Hepatic stellate cell (primary cell): ENCODE measurements around the gene NUP210.

Experiments used
- DNase-seq: peaks from one replicate; pipeline ENCODE4 v3.0.0; 2011; ENCODE audit warnings: low spot score

NUP210 gene

GRCh38 chr3:13373975-13374586, 46.0 kb downstream of the NUP210 start:
- no peak for DNase-seq

DNA sequence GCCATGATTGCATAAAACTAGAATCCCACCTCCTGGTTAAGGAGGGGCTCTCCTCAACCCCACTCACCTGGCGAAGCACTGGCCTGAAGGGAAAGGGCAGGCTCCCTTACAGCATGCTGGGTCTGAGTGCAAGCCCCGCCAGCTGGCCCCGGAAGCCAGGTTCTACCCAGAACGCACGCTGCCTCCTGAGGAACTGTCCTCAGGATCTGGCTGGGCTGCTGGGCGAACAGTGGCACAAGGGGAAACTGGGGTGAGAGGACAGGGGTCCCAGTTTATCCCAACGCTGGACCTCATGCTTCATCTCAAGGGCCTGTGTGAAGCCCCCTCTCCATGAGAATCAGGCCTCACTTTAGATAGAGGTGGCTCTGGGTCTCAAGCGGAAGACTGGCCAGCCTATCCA, 47.5 kb downstream of the NUP210 start:
- DNase-seq: no peak

DNA sequence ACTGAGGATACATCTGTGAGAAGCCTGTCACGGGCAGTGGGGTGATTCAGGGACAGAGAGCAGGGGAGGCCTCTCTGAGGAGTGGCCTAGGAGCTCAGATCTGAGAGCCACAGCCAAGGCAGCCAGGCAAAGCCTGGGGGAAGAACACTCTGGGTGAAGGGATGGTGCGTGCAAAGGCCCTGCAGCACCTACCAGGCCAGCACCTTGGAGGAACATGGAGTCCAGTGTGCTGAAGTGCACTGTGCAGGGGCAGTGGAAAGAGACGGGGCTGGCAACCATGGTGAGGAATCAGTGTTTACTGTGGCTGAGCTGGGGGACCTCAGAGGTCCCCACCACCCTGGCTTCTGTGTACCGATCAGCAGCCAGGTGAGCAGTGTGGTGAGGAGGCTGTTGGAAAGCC, 48.0 kb downstream of the NUP210 start:
- no peak for DNase-seq

- no peak for DNase-seq
Observed at GRCh38 chr3:13371100-13372075, 48.7 kb downstream of the NUP210 start.

DNA sequence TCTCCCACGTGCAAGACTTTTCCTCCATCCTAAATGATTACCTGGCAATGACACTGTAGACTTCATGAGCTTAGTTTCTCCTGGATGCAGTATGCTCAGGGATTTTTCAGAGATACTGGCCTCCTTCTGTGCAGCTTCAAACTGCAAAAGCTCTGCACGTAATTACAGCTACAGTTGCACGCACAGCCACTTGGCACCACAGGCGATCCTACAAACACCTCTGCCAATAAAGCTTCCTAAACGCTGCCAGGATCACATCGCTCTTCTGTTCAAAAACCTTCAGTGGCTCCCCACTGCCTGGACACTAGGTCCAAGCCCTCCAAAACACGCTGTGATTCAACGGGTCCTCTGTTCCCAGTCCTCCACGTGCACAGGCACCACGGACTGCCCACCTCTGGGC, 49.5 kb downstream of the NUP210 start:
- no peak for DNase-seq

DNA sequence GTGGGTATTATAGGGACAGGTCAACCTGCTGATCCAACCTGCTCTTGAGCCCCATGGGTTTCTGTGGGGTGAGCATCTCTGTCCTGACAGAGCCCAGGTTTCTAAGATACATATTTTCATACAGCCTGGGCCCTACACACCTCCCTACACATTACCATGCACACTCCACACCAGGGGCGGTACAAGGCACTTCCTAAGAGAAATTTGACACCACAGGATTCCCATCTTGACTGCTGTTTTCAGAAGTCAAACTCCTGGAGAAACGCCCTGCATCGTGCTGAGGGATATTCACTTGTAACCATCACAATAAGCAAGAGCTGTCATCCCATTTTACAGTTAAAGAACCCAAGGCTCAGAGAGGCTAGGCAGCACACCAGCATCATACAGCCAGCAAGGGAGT, 50.1 kb downstream of the NUP210 start:
- no peak for DNase-seq

GRCh38 chr3:13368834-13369233, 51.3 kb downstream of the NUP210 start:
- DNase-seq: no peak

GRCh38 chr3:13367728-13368127, 52.4 kb downstream of the NUP210 start:
- DNase-seq: no peak

- DNase-seq: no peak
Observed at GRCh38 chr3:13365390-13366379, 54.4 kb downstream of the NUP210 start.

DNA sequence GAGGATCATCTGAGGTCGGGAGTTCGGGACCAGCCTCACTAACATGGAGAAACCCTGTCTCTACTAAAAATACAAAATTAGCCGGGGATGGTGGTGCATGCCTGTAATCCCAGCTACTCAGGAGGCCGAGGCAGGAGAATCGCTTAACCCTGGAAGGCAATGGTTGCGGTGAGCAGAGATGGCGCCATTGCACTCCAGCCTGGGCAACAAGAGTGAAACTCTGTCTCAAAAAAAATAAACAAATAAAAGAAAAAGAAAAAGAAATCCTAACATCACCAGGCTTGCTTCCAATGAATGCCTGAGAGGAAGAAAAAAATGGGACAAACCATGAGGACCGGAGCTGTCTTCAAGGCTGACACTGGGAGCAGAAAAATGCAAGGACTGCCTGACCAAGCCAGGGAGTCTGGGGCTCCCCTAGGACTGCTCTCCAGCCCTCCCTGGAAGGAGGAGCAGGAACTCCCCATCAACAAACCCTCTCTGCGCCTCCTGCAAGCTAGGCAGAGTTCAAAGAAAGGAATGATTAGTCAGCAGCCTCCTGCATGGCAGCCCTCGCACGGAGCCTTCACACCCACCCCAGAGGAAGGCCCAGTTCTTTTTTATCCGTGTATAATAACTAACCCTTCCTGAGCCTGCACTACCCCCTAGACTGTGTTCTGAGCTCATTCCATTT, 55.4 kb downstream of the NUP210 start:
- no peak for DNase-seq

DNA sequence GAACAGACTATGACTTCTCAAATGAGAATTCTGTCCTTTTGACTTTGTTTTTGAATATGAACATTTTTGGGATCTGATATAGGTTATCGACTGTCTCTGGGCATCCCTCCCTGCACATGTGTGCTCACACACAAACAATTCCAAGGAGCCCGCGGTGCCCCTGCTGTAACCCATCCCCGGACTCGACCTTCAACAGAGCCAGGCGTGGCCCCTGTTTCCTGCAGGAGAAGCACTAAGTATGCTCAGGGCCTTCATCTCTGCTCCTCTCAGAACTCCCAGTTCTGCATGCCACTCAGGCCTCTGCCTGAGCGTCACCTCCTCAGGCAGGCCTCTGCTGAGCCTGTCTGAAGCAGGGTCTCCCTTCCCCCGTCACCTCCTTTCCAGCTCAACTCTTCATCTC, 57.6 kb downstream of the NUP210 start:
- no peak for DNase-seq

- DNase-seq: no peak
Observed at GRCh38 chr3:13359916-13360315, 60.2 kb downstream of the NUP210 start.

DNA sequence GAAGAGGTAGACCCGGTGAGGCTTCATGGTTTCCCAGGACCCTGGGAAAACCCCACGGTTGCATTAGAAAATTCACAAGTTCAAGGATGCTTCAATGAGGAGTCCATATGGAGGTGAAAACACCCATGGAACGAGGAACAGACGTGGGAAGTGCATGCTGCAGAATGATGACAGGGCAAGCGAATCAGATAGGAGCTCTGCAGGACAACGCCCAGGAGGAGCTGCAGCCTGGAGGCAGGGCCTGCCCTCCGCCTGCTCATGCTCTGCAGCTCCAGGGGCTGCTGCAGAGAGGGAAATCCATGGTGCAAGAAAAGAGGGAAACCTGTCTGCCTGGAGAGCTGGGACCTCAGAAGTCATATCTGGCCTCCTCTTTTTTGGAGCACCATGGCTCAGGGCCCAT, 61.5 kb downstream of the NUP210 start:
- no peak for DNase-seq

DNA sequence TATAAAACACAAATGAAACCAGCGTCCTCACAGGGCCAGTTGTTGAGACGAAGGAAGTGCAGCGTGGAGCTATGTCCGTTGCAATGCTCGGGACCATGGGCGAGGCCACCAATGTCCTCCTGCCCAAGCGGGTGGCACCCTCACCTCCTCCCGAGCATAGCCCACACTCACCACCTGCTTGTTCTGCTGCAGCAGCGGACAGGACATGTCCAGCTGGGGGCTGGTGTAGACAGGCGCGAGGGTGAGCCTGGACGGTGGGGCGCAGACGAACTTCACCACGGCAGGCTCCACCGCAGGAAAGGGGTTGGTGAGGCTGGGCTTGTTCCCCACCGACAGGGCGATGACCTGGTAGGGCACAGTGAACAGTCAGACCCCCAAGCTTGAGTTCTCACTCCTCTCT, 62.1 kb downstream of the NUP210 start:
- no peak for DNase-seq

- no peak for DNase-seq
Observed at GRCh38 chr3:13357074-13357473, 63.0 kb downstream of the NUP210 start.

DNA sequence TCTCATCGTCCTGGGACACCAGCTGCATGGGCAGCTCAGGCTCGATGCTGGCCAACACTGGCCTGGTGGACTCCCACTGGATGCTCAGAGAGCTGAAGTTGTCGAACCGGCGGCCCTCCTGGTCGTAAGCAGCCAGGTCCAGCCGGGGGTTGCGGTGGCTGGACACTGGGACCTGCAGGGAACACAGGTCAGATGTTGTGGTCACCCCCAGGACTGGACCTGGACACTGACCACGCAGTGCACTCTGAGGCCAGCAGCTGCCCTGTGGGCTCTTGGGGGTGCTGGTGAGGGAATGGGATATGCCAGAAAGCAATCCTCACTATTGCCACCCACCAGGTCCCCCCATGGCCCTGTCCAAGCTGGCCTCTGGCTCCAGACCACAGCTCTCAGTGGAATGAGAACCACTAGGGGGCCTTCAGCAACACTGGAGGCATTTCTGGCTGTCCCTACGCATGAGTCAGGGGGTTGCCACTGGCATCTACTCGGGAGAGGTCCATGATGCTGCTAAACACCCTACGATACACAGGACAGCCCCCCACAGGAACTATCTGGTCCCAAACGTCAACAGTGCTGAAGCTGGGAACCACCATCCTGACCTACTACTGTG, 66.1 kb downstream of the NUP210 start:
- DNase-seq: peak; percentile 61

DNA sequence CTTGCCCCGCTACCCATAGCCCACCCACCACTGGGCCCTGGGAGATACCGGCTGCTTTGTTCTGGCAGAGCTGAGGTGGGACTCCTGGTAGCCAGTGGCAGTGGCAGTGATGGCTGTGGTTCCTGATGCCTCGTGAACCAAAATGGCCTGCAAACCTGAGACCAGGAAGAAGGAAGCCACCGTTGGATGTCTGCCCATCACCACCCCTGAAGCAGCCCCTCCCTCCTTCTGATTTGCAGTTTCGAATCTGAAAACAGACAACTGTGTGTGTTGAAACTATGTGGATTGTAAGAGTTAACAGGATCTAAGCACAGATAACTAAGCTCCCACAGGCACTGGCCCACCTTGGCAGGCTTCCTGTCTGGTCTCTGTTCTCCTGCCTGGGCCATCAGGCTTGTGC, 66.6 kb downstream of the NUP210 start:
- no peak for DNase-seq

DNA sequence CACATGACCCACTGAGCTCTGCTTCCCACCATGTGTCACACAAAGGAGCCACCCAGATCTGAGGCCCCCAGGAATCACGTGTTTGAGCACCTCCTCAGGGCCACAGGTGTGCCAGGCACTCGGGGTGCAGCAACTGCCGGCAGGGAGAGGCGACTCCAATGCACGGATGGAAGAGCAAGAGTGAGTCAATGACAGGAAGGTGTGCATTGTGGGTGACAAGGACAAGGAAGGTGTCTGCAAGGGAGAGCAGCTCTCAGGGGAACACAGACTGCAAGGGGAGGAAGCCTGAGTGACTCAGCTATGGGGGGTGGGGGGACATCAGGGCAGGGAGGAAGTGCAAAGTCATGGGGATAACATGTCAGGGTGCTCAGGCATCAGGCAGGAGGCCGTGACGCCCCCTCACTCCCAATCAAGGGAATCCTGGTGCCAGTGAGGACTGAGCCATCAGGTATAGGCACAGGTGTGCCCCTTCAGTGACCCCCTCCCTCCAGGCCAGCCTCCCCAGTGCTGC, 67.4 kb downstream of the NUP210 start:
- peak; percentile 65 for DNase-seq

DNA sequence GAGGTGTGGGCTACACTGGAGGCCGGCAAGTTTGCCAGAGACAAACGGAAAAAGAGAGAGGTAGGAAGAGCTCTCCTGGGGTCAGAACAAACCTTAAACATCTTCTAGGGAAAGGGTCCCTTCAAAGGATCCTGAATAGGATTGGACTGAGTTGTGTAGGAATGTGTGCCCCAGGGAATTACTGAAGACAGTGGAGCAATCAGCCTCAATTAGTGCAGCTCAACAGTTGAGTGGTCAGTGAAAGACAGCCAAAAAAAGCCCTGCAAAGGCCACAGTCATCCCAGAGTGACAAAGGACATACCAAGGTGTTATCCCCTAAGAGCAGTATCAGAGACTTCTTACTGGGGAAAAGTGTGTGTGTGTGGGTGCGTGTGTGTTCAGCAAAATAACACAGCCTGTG, 70.3 kb downstream of the NUP210 start:
- no peak for DNase-seq

DNA sequence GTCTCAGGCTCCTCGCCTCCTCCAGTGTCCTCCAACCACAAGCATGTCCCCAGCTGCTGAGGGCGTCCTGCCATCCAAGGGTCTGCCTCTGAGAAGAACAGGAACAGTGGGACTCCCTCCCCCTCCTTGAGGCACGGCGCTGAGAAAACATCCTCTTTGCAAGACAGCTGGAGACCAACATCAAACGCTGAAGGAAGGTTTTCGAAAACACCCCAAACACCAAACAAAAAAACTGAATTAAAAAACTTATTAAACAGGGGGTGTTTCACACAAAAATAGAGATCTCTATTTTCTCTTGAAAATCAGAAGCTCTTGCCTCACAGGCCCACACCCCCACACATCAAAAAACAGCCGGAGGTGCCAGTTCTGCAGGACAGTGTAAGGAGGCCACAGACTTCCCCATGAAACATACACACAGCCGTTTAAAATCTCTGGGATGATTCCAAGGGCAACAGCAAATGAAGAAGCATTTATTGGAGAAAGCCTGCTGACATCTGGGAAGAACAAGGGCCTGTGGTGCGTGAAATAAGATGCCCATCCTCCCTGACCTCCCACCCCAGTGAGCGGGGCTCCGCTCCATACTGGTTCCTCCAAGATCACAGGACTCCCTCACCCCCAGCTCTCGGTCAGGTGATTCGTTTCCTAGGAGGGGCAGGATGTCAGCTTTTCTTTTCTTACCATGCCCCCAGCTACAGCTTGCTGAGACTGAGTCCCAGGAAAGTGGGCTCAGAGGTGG, 71.3 kb downstream of the NUP210 start:
- no peak for DNase-seq
